MM.1S (cell line): Measurements from ENCODE around the gene LHPP.

Experiments
- DNase-seq: peaks from one replicate; pipeline ENCODE4 v3.0.0-alpha.2; 2015
- H2AFZ ChIP-seq: fragments of 300-600 bp; sonication (generic); 2 replicates; pipeline ENCODE4 v1.6.0; 2016; ENCODE audit warnings: antibody characterized with exemption, low read length
- H3F3A ChIP-seq: fragments of 300-600 bp; sonication (generic); 2 replicates; pipeline ENCODE4 v1.6.1; 2016; ENCODE audit warnings: mild to moderate bottlenecking, antibody characterized with exemption, low read length, moderate library complexity, mixed read lengths; ENCODE audit not compliant: insufficient read depth
- H3K27ac ChIP-seq: fragments of 300-600 bp; sonication (generic); 2 replicates; pipeline ENCODE4 v1.5.1; 2016; ENCODE audit warnings: mild to moderate bottlenecking, low read length
- H3K27me3 ChIP-seq: fragments of 300-600 bp; sonication (generic); replicated peaks from 2 replicates; pipeline ENCODE4 v1.6.0; 2016; ENCODE audit warnings: low read length; ENCODE audit not compliant: insufficient read depth
- H3K36me3 ChIP-seq: fragments of 300-600 bp; sonication (generic); replicated peaks from 2 replicates; pipeline ENCODE4 v1.6.1; 2016; ENCODE audit warnings: mild to moderate bottlenecking, low read length, mixed read lengths; ENCODE audit not compliant: insufficient read depth
- H3K4me1 ChIP-seq: fragments of 300-600 bp; sonication (generic); 2 replicates; pipeline ENCODE4 v1.6.1; 2016; ENCODE audit warnings: low read length, mixed read lengths
- H3K4me2 ChIP-seq: fragments of 300-600 bp; sonication (generic); 2 replicates; pipeline ENCODE4 v1.6.0; 2016; ENCODE audit warnings: low read depth, low read length
- H3K4me3 ChIP-seq: fragments of 300-600 bp; sonication (generic); 2 replicates; pipeline ENCODE4 v1.5.1; 2016; ENCODE audit warnings: low read length, mixed read lengths
- H3K79me2 ChIP-seq: fragments of 300-600 bp; sonication (generic); 2 replicates; pipeline ENCODE4 v1.6.1; 2016; ENCODE audit warnings: mixed run types, low read length, mixed read lengths
- H3K9ac ChIP-seq: fragments of 300-600 bp; sonication (generic); 2 replicates; pipeline ENCODE4 v1.6.1; 2016; ENCODE audit warnings: low read length, mixed read lengths
- H3K9me2 ChIP-seq: fragments of 300-600 bp; sonication (generic); replicated peaks from 2 replicates; pipeline ENCODE4 v1.6.1; 2016; ENCODE audit warnings: mild to moderate bottlenecking, low read length, mixed read lengths; ENCODE audit not compliant: insufficient read depth
- H3K9me3 ChIP-seq: fragments of 300-600 bp; sonication (generic); replicated peaks from 2 replicates; pipeline ENCODE4 v1.6.1; 2016; ENCODE audit warnings: mild to moderate bottlenecking, low read length, mixed read lengths; ENCODE audit not compliant: insufficient read depth
- H4K20me1 ChIP-seq: fragments of 300-600 bp; sonication (generic); 2 replicates; pipeline ENCODE4 v1.6.1; 2016; ENCODE audit warnings: mild to moderate bottlenecking, low read length, moderate library complexity, mixed read lengths; ENCODE audit not compliant: insufficient read depth
- EZH2 ChIP-seq: fragments of 300-600 bp; sonication (generic); optimal IDR thresholded peaks from 2 replicates; pipeline ENCODE3; 2017; ENCODE audit warnings: low read depth, mild to moderate bottlenecking, antibody characterized with exemption, low read length, mixed read lengths
- EZH2phosphoT487 ChIP-seq: fragments of 300-600 bp; sonication (generic); IDR thresholded peaks from 2 replicates; pipeline ENCODE4 v1.6.1; 2018; ENCODE audit warnings: antibody characterized with exemption, low read length
- TF ChIP-seq, protein P1 (sequence below): fragments of 300-600 bp; sonication (generic); IDR thresholded peaks from 2 replicates; pipeline ENCODE4 v1.5.1; 2016; ENCODE audit warnings: antibody characterized with exemption, low read length, mixed read lengths

Gene LHPP

DNA sequence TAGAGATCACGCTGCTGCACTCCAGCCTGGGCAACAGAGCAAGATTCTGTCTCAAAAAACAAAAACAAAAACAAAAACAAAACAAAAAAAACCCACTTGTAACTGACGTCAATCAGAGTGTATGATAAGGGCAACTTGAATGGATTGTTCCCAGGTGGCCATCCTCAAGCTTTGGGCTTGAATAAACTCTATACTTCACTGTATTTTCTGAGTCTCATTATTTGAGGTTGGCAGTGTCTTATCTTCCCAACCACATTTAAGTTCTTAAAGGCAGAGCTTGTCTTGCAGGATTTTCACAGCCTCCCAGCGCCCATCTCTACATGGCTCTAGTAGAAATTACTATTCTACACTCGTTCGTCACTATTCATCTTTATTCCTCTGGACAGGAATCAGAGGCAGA lies 37.8 kb upstream of the LHPP start:
- no peak overlapping the region for H2AFZ ChIP-seq
- no peak overlapping the region for H3K27ac ChIP-seq
- no peaks in the 10 kb centered on the region; the same call in 1 of the 2 replicates for H3K27me3 ChIP-seq
- H3K9ac ChIP-seq: no peak overlapping the region
- peaks cover 5% of the 10 kb centered on the region; the same call in 1 of the 2 replicates for H3K4me1 ChIP-seq
- no peaks in the 10 kb centered on the region for H3K79me2 ChIP-seq
- no peaks in the 10 kb centered on the region for H3K9me3 ChIP-seq
- TF ChIP-seq EZH2phosphoT487 (no peak), EZH2 (no peak)
- TF ChIP-seq, protein P1, sequence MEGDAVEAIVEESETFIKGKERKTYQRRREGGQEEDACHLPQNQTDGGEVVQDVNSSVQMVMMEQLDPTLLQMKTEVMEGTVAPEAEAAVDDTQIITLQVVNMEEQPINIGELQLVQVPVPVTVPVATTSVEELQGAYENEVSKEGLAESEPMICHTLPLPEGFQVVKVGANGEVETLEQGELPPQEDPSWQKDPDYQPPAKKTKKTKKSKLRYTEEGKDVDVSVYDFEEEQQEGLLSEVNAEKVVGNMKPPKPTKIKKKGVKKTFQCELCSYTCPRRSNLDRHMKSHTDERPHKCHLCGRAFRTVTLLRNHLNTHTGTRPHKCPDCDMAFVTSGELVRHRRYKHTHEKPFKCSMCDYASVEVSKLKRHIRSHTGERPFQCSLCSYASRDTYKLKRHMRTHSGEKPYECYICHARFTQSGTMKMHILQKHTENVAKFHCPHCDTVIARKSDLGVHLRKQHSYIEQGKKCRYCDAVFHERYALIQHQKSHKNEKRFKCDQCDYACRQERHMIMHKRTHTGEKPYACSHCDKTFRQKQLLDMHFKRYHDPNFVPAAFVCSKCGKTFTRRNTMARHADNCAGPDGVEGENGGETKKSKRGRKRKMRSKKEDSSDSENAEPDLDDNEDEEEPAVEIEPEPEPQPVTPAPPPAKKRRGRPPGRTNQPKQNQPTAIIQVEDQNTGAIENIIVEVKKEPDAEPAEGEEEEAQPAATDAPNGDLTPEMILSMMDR: no peak
- no peaks in the 10 kb centered on the region for H3K36me3 ChIP-seq
- H3F3A ChIP-seq: peaks cover 5% of the 10 kb centered on the region; the same call in 1 of the 2 replicates
- no peaks in the 10 kb centered on the region for H4K20me1 ChIP-seq
- H3K9me2 ChIP-seq: no peaks in the 10 kb centered on the region
- no peak overlapping the region for H3K4me2 ChIP-seq
- no peak overlapping the region for H3K4me3 ChIP-seq
- no peak for DNase-seq

DNA sequence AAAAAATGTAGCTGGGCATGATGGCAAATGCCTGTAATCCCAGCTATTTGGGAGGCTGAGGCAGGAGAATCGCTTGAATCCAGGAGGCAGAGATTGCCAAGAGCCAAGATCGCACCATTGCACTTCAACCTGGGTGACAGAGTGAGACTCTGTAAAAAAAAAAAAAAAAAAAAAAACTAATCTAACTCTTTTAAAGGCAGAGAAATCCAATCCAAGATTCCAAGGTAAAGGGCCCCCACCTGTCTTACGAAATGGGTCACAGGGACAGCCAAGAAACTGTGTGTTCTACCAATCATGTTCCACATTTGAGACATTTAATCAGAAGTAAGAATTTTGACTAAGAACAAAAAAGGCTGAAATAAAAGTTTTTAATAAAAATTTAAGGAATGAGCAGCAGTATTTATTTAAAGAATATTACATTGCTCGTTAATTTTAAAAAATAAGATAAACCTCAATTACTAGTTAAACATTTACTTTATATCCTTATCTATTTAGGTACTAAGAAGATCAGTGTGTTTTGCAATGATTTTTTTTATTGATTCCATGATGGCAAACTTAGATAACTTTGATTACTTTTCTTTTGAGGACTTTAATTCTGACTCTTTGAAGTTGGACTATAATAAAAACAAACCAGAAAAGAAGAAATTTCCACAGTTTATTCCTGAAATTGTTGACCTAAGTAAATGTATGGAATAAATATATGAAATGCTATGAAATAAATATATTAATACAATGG lies 36.2 kb upstream of the LHPP start:
- Histone ChIP-seq H3K27ac (no peak overlapping the region), H4K20me1 (no peaks in the 10 kb centered on the region), H3F3A (no peaks in the 10 kb centered on the region), H3K4me3 (no peak overlapping the region), H3K27me3 (no peaks in the 10 kb centered on the region; the same call in 1 of the 2 replicates), H3K9me3 (no peaks in the 10 kb centered on the region), H3K4me2 (no peak overlapping the region), H3K4me1 (no peaks in the 10 kb centered on the region), H3K36me3 (no peaks in the 10 kb centered on the region), H3K79me2 (no peaks in the 10 kb centered on the region), H2AFZ (no peak overlapping the region), H3K9me2 (no peaks in the 10 kb centered on the region), H3K9ac (no peak overlapping the region)
- no peak for TF ChIP-seq EZH2phosphoT487
- no peak for TF ChIP-seq EZH2
- TF ChIP-seq, protein P1: no peak
- DNase-seq: no peak

GRCh38 chr10:124428207-124428777 lies 33.3 kb upstream of the LHPP start:
- no peak overlapping the region for H3K4me2 ChIP-seq
- no peak for DNase-seq
- H3K4me3 ChIP-seq: no peak overlapping the region
- no peaks in the 10 kb centered on the region for H3K9me2 ChIP-seq
- TF ChIP-seq EZH2 (no peak), EZH2phosphoT487 (no peak)
- TF ChIP-seq, protein P1: no peak
- H4K20me1 ChIP-seq: no peaks in the 10 kb centered on the region
- no peaks in the 10 kb centered on the region for H3K4me1 ChIP-seq
- H3K27me3 ChIP-seq: no peaks in the 10 kb centered on the region; the same call in 1 of the 2 replicates
- no peak overlapping the region for H2AFZ ChIP-seq
- H3F3A ChIP-seq: no peaks in the 10 kb centered on the region
- no peaks in the 10 kb centered on the region for H3K79me2 ChIP-seq
- no peaks in the 10 kb centered on the region for H3K36me3 ChIP-seq
- no peak overlapping the region for H3K9ac ChIP-seq
- no peaks in the 10 kb centered on the region for H3K9me3 ChIP-seq
- H3K27ac ChIP-seq: no peak overlapping the region
